Neural cell (in vitro differentiated cells): ENCODE measurements around the gene OBSCN. TPM values are rescaled to one million over a fixed set of nuclear protein-coding genes. Genes with fewer than 3 reads are reported as not detected.

Experiments used
- H2AFZ ChIP-seq: fragments of 200-600, 300-800 bp; sonication (generic), shearing (Covaris generic); 2 replicates; pipeline ENCODE4 v1.6.0; 2014; ENCODE audit warnings: low read depth, mild to moderate bottlenecking, antibody characterized with exemption, low read length, moderate library complexity
- H3F3A ChIP-seq: fragments of 200-600 bp; shearing (Covaris generic); 2 replicates; pipeline ENCODE4 v1.6.1; 2016; ENCODE audit warnings: mild to moderate bottlenecking, moderate library complexity, mixed read lengths, antibody characterized with exemption, low read length; ENCODE audit not compliant: insufficient read depth, poor library complexity, severe bottlenecking
- H3K27ac ChIP-seq: fragments of 200-600, 300-800 bp; sonication (generic), shearing (Covaris generic); 2 replicates; pipeline ENCODE4 v1.5.1; 2014; ENCODE audit warnings: mild to moderate bottlenecking, low read length, moderate library complexity
- H3K27me3 ChIP-seq: fragments of 300-800, 200-600 bp; sonication (generic), shearing (Covaris generic); 2 replicates; pipeline ENCODE4 v1.6.0; 2014; ENCODE audit warnings: mild to moderate bottlenecking, low read depth, low read length, moderate library complexity; ENCODE audit not compliant: insufficient read depth
- H3K36me3 ChIP-seq: fragments of 300-800, 200-600 bp; sonication (generic), shearing (Covaris generic); 2 replicates; pipeline ENCODE4 v1.5.1; 2014; ENCODE audit warnings: mild to moderate bottlenecking, antibody characterized with exemption, low read length, moderate library complexity; ENCODE audit not compliant: insufficient read depth
- H3K4me2 ChIP-seq: fragments of 300-800, 200-600 bp; sonication (generic), shearing (Covaris generic); 2 replicates; pipeline ENCODE4 v1.6.0; 2014; ENCODE audit warnings: mild to moderate bottlenecking, low read length
- H3K4me3 ChIP-seq: fragments of 300-800, 200-600 bp; sonication (generic), shearing (Covaris generic); 2 replicates; pipeline ENCODE4 v1.5.1; 2014; ENCODE audit warnings: mild to moderate bottlenecking, low read length, moderate library complexity
- H3K79me2 ChIP-seq: fragments of 200-600 bp; shearing (Covaris generic); replicated peaks from 2 replicates; pipeline ENCODE4 v1.6.0; 2014; ENCODE audit warnings: mild to moderate bottlenecking, low read length, moderate library complexity; ENCODE audit not compliant: insufficient read depth
- H3K9ac ChIP-seq: fragments of 300-800, 200-600 bp; sonication (generic), shearing (Covaris generic); 2 replicates; pipeline ENCODE4 v1.6.1; 2016; ENCODE audit warnings: mild to moderate bottlenecking, low read length, mixed read lengths
- H3K9me2 ChIP-seq: fragments of 200-600 bp; shearing (Covaris generic); 2 replicates; pipeline ENCODE4 v1.6.1; 2016; ENCODE audit warnings: mild to moderate bottlenecking, low read length, mixed read lengths; ENCODE audit not compliant: insufficient read depth
- H3K9me3 ChIP-seq: fragments of 200-600, 300-800 bp; sonication (generic), shearing (Covaris generic); 2 replicates; pipeline ENCODE4 v1.6.1; 2016; ENCODE audit warnings: mild to moderate bottlenecking, mixed run types, low read length, moderate library complexity, mixed read lengths
- H4K20me1 ChIP-seq: fragments of 200-600 bp; shearing (Covaris generic); 2 replicates; pipeline ENCODE4 v1.6.1; 2016; ENCODE audit warnings: mild to moderate bottlenecking, mixed run types; ENCODE audit not compliant: insufficient read depth
- EP300 ChIP-seq: fragments of 450-650 bp; conservative IDR thresholded peaks from 2 replicates; pipeline ENCODE4 v1.6.1; 2014; ENCODE audit warnings: antibody characterized with exemption, mild to moderate bottlenecking, moderate library complexity; ENCODE audit not compliant: poor library complexity, severe bottlenecking
- EZH2 ChIP-seq: fragments of 200-600, 300-800 bp; shearing (Covaris generic), sonication (generic); IDR thresholded peaks from 2 replicates; pipeline ENCODE4 v1.6.1; 2014; ENCODE audit warnings: antibody characterized with exemption, low read length, borderline replicate concordance, mild to moderate bottlenecking; ENCODE audit not compliant: insufficient read depth, poor library complexity, severe bottlenecking
- MXI1 ChIP-seq: fragments of 450-650 bp; conservative IDR thresholded peaks from 2 replicates; pipeline ENCODE4 v1.6.1; 2014; ENCODE audit warnings: antibody characterized with exemption, mild to moderate bottlenecking; ENCODE audit not compliant: poor library complexity, severe bottlenecking
- POLR2AphosphoS5 ChIP-seq: IDR thresholded peaks from 2 replicates; pipeline ENCODE4 v1.6.1; 2012
- RAD21 ChIP-seq: fragments of 450-650 bp; conservative IDR thresholded peaks from 2 replicates; pipeline ENCODE4 v1.6.1; 2014; ENCODE audit warnings: antibody characterized with exemption, mild to moderate bottlenecking, moderate library complexity
- SMC3 ChIP-seq: fragments of 450-650 bp; conservative IDR thresholded peaks from 2 replicates; pipeline ENCODE4 v1.6.1; 2014; ENCODE audit warnings: antibody characterized with exemption, mild to moderate bottlenecking, moderate library complexity; ENCODE audit not compliant: poor library complexity
- TAF1 ChIP-seq: IDR thresholded peaks from 2 replicates; pipeline ENCODE4 v1.6.1; 2012; ENCODE audit warnings: low read depth
- polyA plus RNA-seq: library from polyadenylated mRNA; depleted of rRNA; stranded (reverse); fragments of >200 nt; gene quantifications from 2 replicates; pipeline ENCODE4 v1.2.3, GENCODE V29; 2014
- TF ChIP-seq, protein P1 (sequence below): IDR thresholded peaks from 2 replicates; pipeline ENCODE4 v1.6.1; 2012; ENCODE audit warnings: borderline replicate concordance
- TF ChIP-seq, protein P2 (sequence below): fragments of 450-650 bp; IDR thresholded peaks from 2 replicates; pipeline ENCODE4 v1.5.1; 2014; ENCODE audit warnings: antibody characterized with exemption, mild to moderate bottlenecking, moderate library complexity; ENCODE audit not compliant: poor library complexity, severe bottlenecking

OBSCN gene
- polyA plus RNA-seq, 1 donor from 2014 or later = 7.2 TPM

DNA sequence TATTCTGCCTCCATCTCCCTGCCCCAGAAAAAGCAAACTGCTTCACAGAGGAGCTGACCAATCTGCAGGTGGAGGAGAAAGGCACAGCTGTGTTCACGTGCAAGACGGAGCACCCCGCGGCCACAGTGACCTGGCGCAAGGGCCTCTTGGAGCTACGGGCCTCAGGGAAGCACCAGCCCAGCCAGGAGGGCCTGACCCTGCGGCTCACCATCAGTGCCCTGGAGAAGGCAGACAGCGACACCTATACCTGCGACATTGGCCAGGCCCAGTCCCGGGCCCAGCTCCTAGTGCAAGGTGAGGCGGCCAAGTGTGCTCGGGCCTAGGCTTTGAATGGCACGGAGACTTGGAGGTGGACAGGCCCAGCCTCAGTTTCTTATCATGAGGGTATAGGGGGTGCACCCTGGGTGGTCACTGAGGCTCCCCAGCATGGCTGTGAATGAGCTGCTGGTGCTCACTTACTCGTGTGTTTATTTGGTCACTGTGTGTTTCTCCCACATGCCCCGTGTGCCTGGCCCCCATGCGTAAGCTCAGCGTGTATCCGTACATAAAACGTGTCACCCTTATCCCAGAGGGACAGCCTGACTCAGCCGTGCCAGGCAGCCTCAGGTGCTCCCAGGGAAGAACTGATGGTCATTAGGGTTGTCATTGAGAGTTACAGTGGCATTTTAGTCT lies 75.8 kb downstream of the OBSCN start:
- H3F3A ChIP-seq = no peaks in the 10 kb centered on the region

DNA sequence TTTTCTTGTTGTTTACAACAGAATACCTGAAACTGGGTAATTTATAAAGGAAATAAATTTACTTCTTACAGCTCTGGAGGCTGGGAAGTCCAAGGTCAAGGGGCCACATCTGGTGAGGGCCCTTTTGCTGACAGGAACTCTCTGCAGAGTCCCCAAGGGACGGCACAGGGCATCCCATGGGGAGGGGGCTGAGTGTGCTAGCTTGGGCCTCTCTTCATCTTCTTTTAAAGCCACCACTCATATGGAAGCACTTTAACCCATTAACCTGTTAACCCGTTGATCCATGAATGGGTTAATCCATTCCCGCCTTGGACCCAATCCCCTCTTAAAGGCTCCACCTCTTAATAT lies 76.3 kb downstream of the OBSCN start:
- H3K9me2 ChIP-seq = no peaks in the 10 kb centered on the region
- H3K27me3 ChIP-seq = no peaks in the 10 kb centered on the region
- TF ChIP-seq EZH2 (no peak), RAD21 (no peak), SMC3 (no peak), MXI1 (no peak), EP300 (no peak), TAF1 (no peak), POLR2AphosphoS5 (no peak)
- TF ChIP-seq, protein P1, sequence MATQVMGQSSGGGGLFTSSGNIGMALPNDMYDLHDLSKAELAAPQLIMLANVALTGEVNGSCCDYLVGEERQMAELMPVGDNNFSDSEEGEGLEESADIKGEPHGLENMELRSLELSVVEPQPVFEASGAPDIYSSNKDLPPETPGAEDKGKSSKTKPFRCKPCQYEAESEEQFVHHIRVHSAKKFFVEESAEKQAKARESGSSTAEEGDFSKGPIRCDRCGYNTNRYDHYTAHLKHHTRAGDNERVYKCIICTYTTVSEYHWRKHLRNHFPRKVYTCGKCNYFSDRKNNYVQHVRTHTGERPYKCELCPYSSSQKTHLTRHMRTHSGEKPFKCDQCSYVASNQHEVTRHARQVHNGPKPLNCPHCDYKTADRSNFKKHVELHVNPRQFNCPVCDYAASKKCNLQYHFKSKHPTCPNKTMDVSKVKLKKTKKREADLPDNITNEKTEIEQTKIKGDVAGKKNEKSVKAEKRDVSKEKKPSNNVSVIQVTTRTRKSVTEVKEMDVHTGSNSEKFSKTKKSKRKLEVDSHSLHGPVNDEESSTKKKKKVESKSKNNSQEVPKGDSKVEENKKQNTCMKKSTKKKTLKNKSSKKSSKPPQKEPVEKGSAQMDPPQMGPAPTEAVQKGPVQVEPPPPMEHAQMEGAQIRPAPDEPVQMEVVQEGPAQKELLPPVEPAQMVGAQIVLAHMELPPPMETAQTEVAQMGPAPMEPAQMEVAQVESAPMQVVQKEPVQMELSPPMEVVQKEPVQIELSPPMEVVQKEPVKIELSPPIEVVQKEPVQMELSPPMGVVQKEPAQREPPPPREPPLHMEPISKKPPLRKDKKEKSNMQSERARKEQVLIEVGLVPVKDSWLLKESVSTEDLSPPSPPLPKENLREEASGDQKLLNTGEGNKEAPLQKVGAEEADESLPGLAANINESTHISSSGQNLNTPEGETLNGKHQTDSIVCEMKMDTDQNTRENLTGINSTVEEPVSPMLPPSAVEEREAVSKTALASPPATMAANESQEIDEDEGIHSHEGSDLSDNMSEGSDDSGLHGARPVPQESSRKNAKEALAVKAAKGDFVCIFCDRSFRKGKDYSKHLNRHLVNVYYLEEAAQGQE = no peak
- TF ChIP-seq, protein P2, sequence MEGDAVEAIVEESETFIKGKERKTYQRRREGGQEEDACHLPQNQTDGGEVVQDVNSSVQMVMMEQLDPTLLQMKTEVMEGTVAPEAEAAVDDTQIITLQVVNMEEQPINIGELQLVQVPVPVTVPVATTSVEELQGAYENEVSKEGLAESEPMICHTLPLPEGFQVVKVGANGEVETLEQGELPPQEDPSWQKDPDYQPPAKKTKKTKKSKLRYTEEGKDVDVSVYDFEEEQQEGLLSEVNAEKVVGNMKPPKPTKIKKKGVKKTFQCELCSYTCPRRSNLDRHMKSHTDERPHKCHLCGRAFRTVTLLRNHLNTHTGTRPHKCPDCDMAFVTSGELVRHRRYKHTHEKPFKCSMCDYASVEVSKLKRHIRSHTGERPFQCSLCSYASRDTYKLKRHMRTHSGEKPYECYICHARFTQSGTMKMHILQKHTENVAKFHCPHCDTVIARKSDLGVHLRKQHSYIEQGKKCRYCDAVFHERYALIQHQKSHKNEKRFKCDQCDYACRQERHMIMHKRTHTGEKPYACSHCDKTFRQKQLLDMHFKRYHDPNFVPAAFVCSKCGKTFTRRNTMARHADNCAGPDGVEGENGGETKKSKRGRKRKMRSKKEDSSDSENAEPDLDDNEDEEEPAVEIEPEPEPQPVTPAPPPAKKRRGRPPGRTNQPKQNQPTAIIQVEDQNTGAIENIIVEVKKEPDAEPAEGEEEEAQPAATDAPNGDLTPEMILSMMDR = no peak
- no peaks in the 10 kb centered on the region for H4K20me1 ChIP-seq
- H3K9me3 ChIP-seq = no peaks in the 10 kb centered on the region
- H3K4me3 ChIP-seq = no peak overlapping the region
- no peaks in the 10 kb centered on the region for H3F3A ChIP-seq
- no peak overlapping the region for H3K27ac ChIP-seq
- H3K4me2 ChIP-seq = no peak overlapping the region
- no peaks in the 10 kb centered on the region for H3K36me3 ChIP-seq
- H3K79me2 ChIP-seq = no peaks in the 10 kb centered on the region
- H3K9ac ChIP-seq = no peak overlapping the region
- H2AFZ ChIP-seq = no peak overlapping the region

More for the DNA sequence above, 75.8 kb downstream of the OBSCN start:
- Histone ChIP-seq H3K4me2 (no peak overlapping the region), H2AFZ (no peak overlapping the region), H4K20me1 (no peaks in the 10 kb centered on the region), H3K79me2 (no peaks in the 10 kb centered on the region), H3K36me3 (no peaks in the 10 kb centered on the region), H3K9me2 (no peaks in the 10 kb centered on the region), H3K27me3 (no peaks in the 10 kb centered on the region), H3K27ac (no peak overlapping the region), H3K4me3 (no peak overlapping the region), H3K9me3 (no peaks in the 10 kb centered on the region), H3K9ac (no peak overlapping the region)
- TF ChIP-seq POLR2AphosphoS5 = no peak
- TF ChIP-seq TAF1 = no peak
- TF ChIP-seq SMC3 = no peak
